Activated CD8-positive, alpha-beta memory T cell treated with anti-CD3 and anti-CD28 coated beads, Interleukin-2, amount 50 U/mL, for 4 hours (primary cell): ENCODE measurements around the gene C12orf60.
"Not testable (repeated sequence)": the region's sequence is repeated elsewhere in the genome, so short reads cannot be mapped to it uniquely, and the experiment has no call there.

Experiments used
- DNase-seq: peaks from one replicate; pipeline ENCODE4 v3.0.0-alpha.2; 2020

Gene C12orf60

GRCh38 chr12:14803011-14803829 is at the start of gene C12orf60, which contains the start of gene WBP11:
Gene C12orf60 (plus strand): TSS chr12:14803670. CDS start chr12:14822936, 19,266 bp downstream.
Gene WBP11 (minus strand): TSS chr12:14803478. CDS start chr12:14801383, 2,095 bp downstream.
- DNase-seq: peak; percentile 78

DNA sequence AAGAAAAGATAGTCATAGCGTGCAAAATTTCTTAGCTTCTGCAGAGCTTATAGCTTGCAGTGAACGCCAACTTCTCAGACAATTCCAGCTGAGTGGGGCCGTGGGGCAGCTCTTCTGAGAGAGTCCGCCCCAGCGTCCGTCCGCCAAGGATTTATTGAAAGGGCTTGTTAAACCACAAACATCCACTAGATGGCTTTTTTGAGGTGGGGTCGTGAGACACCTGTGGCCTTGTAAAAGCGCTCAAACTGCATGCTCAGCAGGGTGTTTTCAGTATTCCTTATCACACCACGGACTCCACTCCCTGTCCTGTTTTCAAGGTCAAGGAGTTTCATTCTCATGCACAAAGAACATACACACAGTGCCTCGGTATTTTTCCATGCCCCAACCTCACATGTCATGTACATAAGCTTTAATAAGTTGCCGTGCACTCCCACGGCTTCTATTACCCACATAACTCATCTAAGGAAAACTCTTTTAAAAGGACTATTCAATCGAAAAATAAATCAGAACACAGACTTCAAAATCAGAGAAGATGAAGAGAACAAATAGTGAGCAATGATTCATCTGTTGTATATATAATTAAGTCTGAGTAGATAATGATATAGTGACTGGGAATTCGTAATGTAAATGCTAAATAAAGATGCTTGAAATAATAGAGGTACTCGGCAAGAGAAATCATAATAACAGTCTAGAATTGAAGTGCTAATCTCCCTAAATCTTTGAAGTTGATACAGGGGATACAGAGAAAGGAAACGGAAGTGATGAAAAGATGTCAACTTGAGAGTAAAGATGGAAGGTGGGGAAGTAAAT is 46.9 kb upstream of the C12orf60 start:
- DNase-seq: no peak

- DNase-seq: not testable (repeated sequence)
Observed at GRCh38 chr12:14759711-14760280, 43.7 kb upstream of the C12orf60 start.

DNA sequence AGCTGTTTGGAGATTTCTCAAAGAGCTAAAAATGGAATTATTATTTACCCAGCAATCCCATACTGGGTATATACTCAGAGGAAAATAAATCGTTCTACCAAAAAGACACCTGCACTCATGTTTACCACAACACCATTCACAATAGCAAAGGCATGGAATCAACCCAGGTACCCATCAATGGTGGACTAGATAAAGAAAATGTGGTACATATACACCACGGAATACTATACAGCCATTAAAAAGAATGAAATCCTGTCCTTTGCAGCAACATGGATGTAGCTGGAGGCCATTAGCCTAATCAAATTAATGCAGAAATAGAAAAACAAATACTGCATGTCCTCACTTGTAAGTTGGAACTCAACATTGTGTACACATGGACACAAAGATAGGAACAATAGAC is 38.1 kb upstream of the C12orf60 start:
- no peak for DNase-seq

DNA sequence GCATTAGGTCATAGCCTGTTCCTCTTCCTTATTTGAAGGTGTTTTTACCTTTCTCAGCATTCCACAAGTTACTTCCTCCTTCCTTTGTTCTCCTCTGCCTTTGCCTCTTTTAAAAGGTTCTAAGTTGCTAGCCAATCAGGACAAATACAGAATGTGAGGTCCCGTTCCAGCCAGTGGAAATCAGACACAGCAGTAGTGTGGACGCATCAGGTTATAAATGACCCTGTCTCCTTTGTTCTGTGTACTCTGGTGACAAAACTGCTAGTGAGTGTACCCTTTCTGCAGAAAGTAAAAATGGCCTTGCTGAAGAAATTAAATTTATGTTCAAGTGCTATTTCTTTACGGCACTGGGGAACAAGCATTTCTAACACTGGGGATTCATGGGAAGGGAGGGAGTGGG is 37.5 kb upstream of the C12orf60 start:
- not testable (repeated sequence) for DNase-seq

DNA sequence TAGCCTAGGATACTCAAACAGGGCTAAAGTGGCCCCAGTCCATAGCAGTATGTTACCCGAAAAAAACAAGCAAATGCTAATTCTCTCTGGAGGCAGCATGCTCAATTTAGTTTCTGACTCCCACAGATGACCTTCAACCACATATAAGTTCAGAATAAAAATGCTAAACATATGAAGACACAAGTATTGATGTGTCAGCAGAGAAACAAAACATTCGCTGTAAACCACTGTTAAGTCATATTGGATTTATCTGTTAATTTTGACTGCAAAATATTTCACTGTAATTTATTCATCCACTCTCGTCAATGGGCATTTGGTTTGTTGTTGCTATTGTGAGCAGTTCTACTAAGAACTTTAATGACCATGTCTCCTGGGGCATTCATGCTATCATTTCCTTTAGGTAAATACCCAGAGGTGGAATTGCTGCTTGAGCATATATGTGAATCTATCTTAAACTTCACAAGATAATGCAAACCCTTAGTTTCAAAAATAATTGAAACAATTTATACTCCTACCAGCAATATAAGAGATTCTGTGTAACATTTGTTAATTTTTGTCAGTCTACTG is 36.7 kb upstream of the C12orf60 start:
- no peak for DNase-seq

DNA sequence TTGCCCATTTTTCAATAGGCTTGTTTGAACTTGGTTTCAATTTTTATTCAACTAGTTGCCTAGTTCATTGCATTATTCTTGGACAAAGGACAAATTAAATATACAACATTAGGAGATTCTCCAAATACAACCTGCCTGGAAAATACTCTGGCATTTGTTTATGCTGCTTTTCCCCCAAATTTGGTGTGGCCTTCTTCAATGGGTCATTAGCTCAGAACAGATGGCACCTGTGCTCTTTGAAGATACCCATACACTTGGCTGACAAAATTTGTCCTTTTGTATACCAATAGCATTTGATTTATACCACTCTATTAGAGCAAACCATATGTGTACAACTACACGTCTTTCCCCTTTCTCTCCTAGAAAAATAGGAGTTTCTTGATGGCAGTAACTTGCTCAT is 35.9 kb upstream of the C12orf60 start:
- DNase-seq: no peak

DNA sequence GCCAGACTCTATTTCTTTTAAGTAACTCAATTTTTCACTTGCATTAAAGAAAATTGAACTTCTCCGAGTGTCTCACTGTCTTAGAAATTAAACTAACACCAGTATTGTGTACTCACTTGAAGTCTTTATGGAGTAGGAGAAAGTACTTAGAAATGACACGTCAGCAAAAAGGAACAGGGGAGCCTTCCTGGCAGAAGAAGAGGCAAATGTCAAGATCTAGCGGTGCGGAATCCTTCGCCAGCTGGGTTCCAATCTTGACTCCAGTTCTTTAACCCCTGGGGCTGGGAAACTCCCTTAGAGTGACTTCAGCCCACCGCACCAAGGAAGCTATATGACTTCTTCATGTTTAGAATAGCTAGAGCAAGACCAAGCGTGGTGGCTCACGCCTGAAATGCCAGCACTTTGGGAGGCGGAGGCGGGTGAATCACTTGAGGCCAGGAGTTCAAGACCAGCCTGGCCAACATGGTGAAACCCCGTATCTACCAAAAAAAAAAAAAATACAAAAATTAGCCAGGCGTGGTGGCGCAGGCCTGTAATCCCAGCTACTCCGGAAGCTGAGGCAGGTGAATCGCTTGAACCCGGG is 34.6 kb upstream of the C12orf60 start:
- peak; percentile 42 for DNase-seq

DNA sequence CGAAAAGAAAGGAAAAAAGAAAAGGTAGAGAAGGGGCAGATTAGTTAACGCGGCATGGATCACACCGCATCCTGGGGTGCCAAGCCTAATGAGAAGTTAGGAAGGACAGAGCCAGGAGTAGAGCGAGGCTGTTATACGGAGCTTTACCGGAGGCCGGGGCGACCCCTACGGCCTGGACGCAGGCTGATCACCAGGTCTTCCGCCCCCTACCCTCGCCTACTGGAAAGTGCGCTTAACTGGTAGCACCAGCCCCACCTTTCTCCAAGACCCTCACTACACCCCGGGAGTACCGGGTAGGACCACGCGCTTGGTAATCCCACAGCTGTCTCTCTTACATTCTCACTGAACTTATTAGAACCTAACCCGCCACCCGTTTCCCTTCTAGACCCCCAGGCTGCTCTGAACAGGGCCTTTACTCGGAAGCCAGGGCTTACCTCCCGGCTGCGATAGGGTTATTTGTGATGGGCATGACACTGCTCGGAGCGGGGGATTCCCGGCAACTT is 34.0 kb upstream of the C12orf60 start:
- DNase-seq: no peak

DNA sequence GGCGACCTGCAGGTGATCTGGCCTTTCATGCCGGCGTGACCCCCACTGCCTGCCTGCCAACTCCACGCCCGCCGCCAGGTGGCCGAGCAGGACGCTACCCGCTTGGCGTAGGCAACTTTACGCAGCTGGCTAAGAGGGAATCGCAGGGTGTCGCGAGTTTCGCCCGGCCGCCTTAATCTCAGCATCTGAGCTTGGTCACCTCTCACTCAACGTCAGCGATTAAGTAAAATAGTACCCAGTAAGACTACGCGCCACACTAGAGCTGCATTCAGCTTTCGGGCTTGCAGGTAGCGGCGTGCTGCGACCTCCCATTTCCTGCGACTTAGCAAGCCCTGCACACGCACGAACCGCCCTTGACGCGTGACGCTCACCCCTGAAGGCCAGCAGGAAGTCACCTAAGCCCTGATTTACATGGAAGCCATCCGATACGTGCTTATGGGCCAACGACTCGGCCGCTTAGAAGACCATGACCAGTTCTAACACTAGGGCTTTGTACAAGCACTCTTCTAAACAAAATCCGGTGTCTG is 33.4 kb upstream of the C12orf60 start:
- peak; percentile 86 for DNase-seq

DNA sequence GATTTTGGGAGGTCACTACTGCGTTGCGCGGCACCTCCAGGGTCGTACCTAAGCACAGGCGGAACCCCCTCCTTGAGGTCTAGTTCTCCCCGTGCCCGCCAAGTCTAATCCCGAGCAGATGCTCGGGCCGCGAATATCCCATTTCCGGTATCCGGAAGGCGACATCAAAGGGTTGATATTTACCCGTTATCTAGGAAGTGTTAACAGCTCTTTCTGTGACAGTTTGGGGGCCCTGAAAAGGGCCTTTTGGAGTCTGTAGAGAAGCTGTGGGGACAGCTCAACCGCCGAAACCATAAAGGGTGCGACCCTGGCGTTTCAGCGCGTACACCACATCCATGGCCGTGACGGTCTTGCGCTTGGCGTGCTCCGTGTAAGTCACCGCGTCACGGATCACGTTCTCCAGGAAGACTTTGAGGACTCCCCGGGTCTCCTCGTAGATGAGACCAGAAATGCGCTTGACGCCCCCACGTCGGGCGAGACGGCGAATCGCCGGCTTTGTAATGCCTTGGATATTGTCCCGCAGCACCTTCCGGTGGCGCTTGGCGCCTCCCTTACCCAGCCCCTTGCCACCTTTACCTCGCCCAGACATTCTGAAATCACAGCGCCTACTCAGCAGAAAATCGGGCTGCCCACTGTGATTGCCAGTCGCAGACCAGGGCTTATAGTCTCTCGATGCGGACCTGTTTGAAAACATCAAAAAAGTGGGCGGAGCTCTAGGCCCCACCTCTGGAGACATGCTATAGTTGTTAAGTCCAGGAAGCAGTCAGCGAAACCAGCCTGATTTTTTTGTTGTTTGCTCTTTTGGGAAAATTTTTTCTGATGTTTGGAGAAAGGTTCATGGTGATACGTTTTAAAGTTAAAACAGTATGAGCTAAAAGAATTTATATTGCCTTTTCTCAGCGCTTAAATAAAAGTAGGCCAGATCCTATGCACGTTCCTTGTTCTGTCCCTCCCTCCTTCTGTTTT is 32.7 kb upstream of the C12orf60 start:
- DNase-seq: peak; percentile 93

DNA sequence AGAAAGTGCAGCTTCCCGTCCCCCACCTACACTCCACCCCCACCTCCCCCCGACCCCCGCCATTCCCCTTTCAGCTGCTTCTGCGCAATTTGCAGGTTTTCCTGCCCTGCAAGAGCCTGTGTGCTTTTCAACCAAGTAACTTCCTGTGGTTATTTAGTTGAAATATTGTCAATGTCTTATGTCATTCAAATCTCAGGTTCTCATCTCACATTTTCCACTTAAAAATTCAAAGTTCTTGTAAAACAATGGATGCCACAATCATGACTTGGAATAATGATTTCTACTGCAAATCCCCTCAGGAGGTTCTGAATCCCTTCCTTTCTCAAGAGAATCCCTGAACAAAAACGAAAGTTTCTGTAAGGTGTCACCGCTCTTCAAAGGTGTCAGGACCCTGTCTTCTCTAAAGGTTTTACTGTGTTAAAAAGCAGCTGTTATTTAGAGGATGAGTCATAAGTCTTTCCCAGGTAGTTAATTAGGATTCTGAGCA is 31.8 kb upstream of the C12orf60 start:
- DNase-seq: peak; percentile 47

GRCh38 chr12:14772946-14773345 is 30.5 kb upstream of the C12orf60 start:
- DNase-seq: no peak

GRCh38 chr12:14773685-14774073 is 29.8 kb upstream of the C12orf60 start:
- DNase-seq: no peak

DNA sequence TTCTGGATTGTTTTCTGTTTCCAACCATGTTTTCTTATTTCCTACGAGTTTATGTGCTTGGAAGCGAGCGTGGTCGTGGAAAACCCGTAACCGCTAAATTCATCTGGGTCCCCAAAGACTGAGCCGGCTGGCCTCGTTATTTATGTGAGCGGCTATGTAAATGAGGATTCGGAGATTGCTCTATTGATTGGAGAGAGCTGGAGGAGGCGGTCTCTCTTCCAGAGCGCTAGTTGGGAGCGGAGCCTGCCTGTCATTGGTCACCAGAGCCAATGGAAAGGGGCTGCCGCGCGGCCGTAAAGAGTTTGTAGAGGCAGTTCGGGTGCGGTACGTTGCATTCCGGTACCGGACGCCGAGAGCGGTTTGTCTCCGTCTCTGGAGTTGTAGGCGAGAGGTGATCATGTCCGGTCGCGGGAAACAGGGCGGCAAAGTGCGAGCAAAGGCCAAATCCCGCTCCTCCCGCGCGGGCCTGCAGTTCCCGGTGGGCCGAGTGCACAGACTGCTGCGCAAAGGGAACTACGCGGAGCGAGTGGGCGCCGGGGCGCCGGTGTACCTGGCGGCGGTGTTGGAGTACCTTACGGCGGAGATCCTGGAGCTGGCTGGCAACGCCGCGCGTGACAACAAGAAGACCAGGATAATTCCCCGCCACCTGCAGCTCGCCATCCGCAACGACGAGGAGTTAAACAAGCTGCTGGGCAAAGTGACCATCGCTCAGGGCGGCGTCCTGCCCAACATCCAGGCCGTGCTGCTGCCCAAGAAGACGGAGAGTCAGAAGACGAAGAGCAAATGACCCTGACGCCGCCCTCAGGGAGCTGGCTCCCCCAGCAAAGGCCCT is 29.2 kb upstream of the C12orf60 start:
- peak; percentile 78 for DNase-seq

DNA sequence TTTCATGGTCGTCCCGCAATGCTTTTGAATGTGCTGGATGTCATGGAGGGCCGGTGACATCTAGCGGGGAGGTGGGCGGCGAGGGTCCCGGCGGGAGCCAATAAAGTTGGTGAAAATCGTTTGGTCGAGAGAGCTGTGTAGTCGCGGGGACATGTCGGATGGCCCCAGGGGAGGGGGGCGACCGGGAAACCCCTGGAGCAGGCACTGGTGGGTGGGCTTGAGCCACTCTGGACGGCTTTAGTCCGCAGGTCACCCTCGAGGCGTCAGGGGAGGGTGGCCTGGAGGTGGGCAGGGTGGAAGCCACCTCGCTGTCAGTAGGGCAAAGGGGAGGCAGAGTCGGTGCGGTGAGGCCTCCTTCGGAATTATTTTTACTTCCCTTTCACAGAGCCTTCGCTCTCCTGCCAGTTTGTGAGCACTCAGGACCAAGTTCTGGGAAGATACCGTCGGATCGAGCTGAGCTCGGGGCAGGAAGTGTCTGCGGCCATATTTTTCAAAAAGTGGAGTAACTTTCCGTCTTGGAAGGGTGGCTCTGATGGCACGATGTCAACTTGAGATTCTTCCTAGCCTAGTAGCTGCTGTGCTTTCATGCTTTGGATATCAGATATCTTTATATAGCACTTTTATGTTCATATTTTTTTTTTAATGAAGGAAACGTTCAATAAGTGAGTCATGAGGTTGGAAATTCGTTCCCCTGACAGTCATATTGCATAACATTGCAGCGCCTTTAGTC is 28.4 kb upstream of the C12orf60 start:
- DNase-seq: peak; percentile 31

DNA sequence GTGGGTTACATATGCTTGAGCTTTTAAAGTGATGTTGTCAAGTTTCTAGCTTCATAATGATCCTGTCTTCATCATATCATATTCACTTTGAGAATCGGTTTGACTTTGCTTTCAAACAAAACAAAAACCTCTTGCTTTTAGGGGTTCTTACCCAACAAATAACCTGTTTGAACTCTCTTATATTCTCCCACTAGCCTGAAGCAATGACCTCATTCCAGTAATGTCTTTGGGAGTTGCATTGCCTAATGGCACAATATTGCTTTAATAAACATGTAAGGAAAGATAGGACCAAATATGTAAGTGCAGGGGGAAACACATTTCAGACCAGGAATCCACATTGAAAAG is 27.9 kb upstream of the C12orf60 start:
- DNase-seq: no peak

GRCh38 chr12:14776236-14776961 is 27.1 kb upstream of the C12orf60 start:
- DNase-seq: no peak

DNA sequence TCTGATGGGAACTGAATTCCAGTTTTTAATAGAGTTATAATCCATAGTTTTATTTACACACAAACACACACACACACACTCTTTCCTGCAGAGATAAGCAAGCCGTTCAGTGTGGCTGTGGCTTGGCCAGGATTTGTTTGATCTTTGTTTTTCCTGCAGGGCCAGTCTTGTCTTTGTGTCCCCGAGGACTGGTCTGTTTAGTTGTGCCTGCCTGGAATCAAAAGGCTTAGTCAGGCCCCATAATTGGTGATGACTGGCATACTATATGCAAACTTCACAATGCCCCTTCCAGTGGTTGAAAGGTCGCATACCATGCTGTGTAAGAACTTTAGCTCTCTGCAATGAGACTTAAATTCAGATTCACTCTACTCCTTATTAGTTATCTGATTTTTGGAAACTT is 26.2 kb upstream of the C12orf60 start:
- DNase-seq: no peak
